Muscle layer of duodenum (tissue), 2 donors: ENCODE data around the gene CNRIP1.

Experiments
- H3K27ac ChIP-seq: one replicate; pipeline ENCODE4 v1.7.0; 2013; ENCODE audit warnings: mild to moderate bottlenecking, low read length
- H3K27me3 ChIP-seq: one replicate; pipeline ENCODE4 v1.7.0; 2013; ENCODE audit warnings: low read depth, mild to moderate bottlenecking, control low read depth, low read length
- H3K36me3 ChIP-seq, 2 donors: one replicate each; pipeline ENCODE4 v1.7.0; 2013; ENCODE audit warnings: low read length in 2 of 2, control low read depth in 1 of 2, mild to moderate bottlenecking in 1 of 2; ENCODE audit not compliant: insufficient read depth in 2 of 2, control insufficient read depth in 1 of 2
- H3K4me1 ChIP-seq, 2 donors: one replicate each; pipeline ENCODE4 v1.7.0; 2013; ENCODE audit warnings: low read length in 2 of 2, mild to moderate bottlenecking in 2 of 2, control low read depth in 1 of 2, moderate library complexity in 1 of 2; ENCODE audit not compliant: insufficient read depth in 2 of 2, control insufficient read depth in 1 of 2
- H3K4me3 ChIP-seq, 2 donors: one replicate each; pipeline ENCODE4 v1.7.0; 2013; ENCODE audit warnings: low read length in 2 of 2, low read depth in 1 of 2, mild to moderate bottlenecking in 1 of 2
- H3K9me3 ChIP-seq, 2 donors: one replicate each; pipeline ENCODE4 v1.7.0; 2013; ENCODE audit warnings: low read length in 2 of 2, control low read depth in 1 of 2, mild to moderate bottlenecking in 1 of 2; ENCODE audit not compliant: control insufficient read depth in 1 of 2
- donor health status: healthy.

The CNRIP1 gene

GRCh38 chr2:68340226-68341061 lies 20.7 kb upstream of the CNRIP1 start:
- Histone ChIP-seq H3K9me3 (no peaks in the 10 kb centered on the region), H3K4me3 (no peak overlapping the region), H3K4me1 (no peaks in the 10 kb centered on the region), H3K27me3 (no peaks in the 10 kb centered on the region), H3K36me3 (no peaks in the 10 kb centered on the region), H3K27ac (no peak overlapping the region)

DNA sequence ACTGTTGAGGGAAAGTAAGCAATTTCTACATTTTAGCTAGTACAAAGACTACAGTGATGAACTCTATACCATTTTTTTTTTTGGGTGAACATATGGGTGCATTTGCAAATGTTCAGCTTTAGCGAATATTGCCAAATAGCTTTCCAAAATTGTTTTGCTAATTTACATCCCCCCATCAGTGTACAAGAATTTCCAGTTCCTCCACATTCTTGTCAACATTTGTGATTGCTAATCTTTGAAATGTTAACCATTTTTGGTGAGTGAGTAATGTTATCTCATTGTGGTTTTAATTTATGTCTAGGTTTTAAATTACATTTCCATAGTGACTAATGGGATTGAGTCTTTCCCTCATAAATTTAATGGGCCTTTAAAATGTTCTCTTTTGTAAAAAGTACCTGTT lies 16.4 kb upstream of the CNRIP1 start:
- Histone ChIP-seq H3K4me3 (no peak overlapping the region), H3K36me3 (no peaks in the 10 kb centered on the region), H3K9me3 (no peaks in the 10 kb centered on the region), H3K27ac (no peak overlapping the region), H3K4me1 (no peaks in the 10 kb centered on the region), H3K27me3 (no peaks in the 10 kb centered on the region)

GRCh38 chr2:68333931-68334330 lies 14.2 kb upstream of the CNRIP1 start:
- H3K9me3 ChIP-seq, result no peaks in the 10 kb centered on the region
- H3K36me3 ChIP-seq, result no peaks in the 10 kb centered on the region

DNA sequence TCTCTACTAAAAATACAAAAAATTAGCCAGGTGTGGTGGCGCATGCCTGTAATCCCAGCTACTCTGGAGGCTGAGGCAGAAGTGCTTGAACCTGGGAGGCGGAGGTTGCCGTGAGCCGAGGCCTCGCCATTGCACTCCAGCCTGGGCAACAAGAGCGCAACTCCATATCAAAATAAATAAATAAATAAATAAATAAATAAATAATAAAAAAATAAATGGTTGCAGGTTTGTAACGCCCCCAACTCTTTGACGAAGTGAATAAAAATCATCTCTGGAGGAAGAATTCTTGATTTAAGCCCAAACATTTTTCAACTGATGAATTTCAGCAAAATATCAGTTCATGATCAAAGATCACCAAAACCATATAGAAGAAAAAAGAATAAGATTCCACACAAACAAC lies 13.3 kb upstream of the CNRIP1 start:
- no peak overlapping the region for H3K27ac ChIP-seq
- no peaks in the 10 kb centered on the region for H3K27me3 ChIP-seq
- H3K36me3 ChIP-seq, result no peaks in the 10 kb centered on the region
- no peaks in the 10 kb centered on the region for H3K4me1 ChIP-seq
- no peak overlapping the region for H3K4me3 ChIP-seq
- no peaks in the 10 kb centered on the region for H3K9me3 ChIP-seq

More at GRCh38 chr2:68333931-68334330, 14.2 kb upstream of the CNRIP1 start:
- H3K27ac ChIP-seq, result no peak overlapping the region
- no peak overlapping the region for H3K4me3 ChIP-seq
- H3K27me3 ChIP-seq, result no peaks in the 10 kb centered on the region
- no peaks in the 10 kb centered on the region for H3K4me1 ChIP-seq

DNA sequence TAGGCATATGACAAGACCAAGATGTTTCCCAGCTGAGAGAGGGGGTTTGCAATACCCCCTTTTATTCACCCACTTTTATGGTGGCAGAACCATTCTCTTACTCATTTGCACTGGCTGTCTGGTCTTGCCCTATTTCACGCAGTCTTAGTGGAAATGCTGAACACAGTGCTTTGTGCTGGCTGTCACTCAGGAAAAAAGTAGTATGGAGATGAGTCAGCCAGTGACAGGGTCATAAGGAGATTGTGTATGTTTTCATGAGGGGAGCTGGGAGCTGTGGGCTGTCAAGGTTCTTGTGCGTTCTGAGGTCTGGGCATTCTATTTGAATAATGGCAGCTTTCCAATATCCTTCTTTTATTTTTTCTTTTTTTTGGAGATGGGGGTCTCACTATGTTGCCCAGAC lies 10.9 kb upstream of the CNRIP1 start:
- Histone ChIP-seq H3K4me3 (no peak overlapping the region), H3K27ac (no peak overlapping the region), H3K36me3 (no peaks in the 10 kb centered on the region), H3K9me3 (no peaks in the 10 kb centered on the region), H3K4me1 (no peaks in the 10 kb centered on the region), H3K27me3 (no peaks in the 10 kb centered on the region)

GRCh38 chr2:68328901-68329300 lies 9.2 kb upstream of the CNRIP1 start:
- Histone ChIP-seq H3K27ac (no peak overlapping the region), H3K4me1 (no peaks in the 10 kb centered on the region), H3K36me3 (no peaks in the 10 kb centered on the region), H3K9me3 (no peaks in the 10 kb centered on the region), H3K4me3 (no peak overlapping the region), H3K27me3 (no peaks in the 10 kb centered on the region)

GRCh38 chr2:68325056-68325455 lies 5.3 kb upstream of the CNRIP1 start:
- H3K27me3 ChIP-seq, result no peaks in the 10 kb centered on the region
- no peak overlapping the region for H3K27ac ChIP-seq
- no peaks in the 10 kb centered on the region for H3K36me3 ChIP-seq
- H3K9me3 ChIP-seq, result no peaks in the 10 kb centered on the region
- H3K4me1 ChIP-seq, result no peaks in the 10 kb centered on the region
- H3K4me3 ChIP-seq, result no peak overlapping the region

GRCh38 chr2:68320118-68320641 lies 431 bp upstream of the CNRIP1 start:
- H3K36me3 ChIP-seq, result peaks cover 0 to 9% of the 10 kb centered on the region in 2 donors
- peak overlapping the region; percentile 68 to 86 for H3K4me3 ChIP-seq
- H3K9me3 ChIP-seq, result no peaks in the 10 kb centered on the region
- peak overlapping the region; percentile 83 for H3K27ac ChIP-seq
- H3K27me3 ChIP-seq, result no peaks in the 10 kb centered on the region
- H3K4me1 ChIP-seq, result peaks cover 0 to 5% of the 10 kb centered on the region in 2 donors

DNA sequence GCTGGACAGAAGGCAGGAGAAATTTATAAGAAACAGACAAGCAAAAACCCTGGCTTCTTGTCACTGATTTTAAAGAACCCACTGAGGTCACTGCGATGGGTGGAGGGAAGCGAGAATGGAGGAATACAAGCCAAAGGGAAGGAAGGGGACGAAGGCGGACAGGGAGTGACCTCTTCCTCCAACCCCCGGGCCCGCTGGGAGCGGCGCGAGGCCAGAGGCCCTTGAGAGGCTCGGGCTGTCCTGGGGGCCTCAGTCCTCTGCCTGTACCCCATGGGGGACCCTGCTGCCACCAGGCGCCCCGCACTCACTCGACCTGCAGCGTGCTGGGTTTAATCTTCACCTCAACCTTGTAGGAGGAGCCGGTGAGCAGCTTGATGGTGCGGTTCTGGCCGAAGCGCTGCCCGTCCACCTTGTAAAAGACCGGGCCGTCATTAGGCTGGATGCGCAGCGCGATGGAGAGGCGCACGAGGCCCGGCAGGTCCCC lies 793 bp downstream of the CNRIP1 start:
- Histone ChIP-seq H3K4me3 (peak overlapping the region; percentile 68 to 86), H3K9me3 (no peaks in the 10 kb centered on the region), H3K36me3 (peaks cover 3 to 9% of the 10 kb centered on the region in 2 donors), H3K27ac (peak overlapping the region; percentile 83), H3K27me3 (no peaks in the 10 kb centered on the region), H3K4me1 (peaks cover 0 to 5% of the 10 kb centered on the region in 2 donors)

GRCh38 chr2:68317971-68318913 lies 1.5 kb downstream of the CNRIP1 start:
- H3K4me1 ChIP-seq, result peaks cover 0 to 5% of the 10 kb centered on the region in 2 donors
- H3K36me3 ChIP-seq, result peaks cover 9 to 10% of the 10 kb centered on the region in 2 donors
- H3K9me3 ChIP-seq, result no peaks in the 10 kb centered on the region
- H3K27ac ChIP-seq, result peak overlapping the region; percentile 83
- no peaks in the 10 kb centered on the region for H3K27me3 ChIP-seq
- H3K4me3 ChIP-seq, result peak overlapping the region; percentile 68 to 86

GRCh38 chr2:68316111-68316510 lies 3.6 kb downstream of the CNRIP1 start:
- no peak overlapping the region for H3K27ac ChIP-seq
- H3K4me3 ChIP-seq, result no peak overlapping the region
- H3K27me3 ChIP-seq, result no peaks in the 10 kb centered on the region
- H3K36me3 ChIP-seq, result peaks cover 9 to 12% of the 10 kb centered on the region in 2 donors
- peaks cover 0 to 5% of the 10 kb centered on the region in 2 donors for H3K4me1 ChIP-seq
- H3K9me3 ChIP-seq, result no peaks in the 10 kb centered on the region
